ENCODE data around the gene HOXB13. TPM values are rescaled to one million over a fixed set of nuclear protein-coding genes. Genes with fewer than 3 reads are reported as not detected.

The HOXB13 gene
- total and polyA plus RNA-seq, 2 of the 4 experiments (the other 2 are of a cell fraction): not detected

GRCh38 chr17:48759288-48759687, 30.7 kb upstream of the HOXB13 start:
- no peak overlapping the region for H2BK15ac ChIP-seq (ENCODE audit: low read depth, low read length)
- no peak overlapping the region for H2AK9ac ChIP-seq (replicated peaks; ENCODE audit: low read depth, low read length, poor library complexity)
- no peak for DNase-seq
- H3K9ac ChIP-seq (ENCODE audit: low read depth, low read length): no peak overlapping the region
- no peak overlapping the region for H4K5ac ChIP-seq (ENCODE audit: low read depth, low read length)
- H4K8ac ChIP-seq (ENCODE audit: low read depth in 2 of 2, low read length in 2 of 2): no peak overlapping the region
- CTCF ChIA-PET: no interaction called here
- POLR2A ChIA-PET (ENCODE audit: unreplicated experiment): no interaction called here
- no peaks in the 10 kb centered on the region for H3K36me3 ChIP-seq (ENCODE audit: control insufficient read depth, insufficient read depth, low read length)
- H4K91ac ChIP-seq (ENCODE audit: insufficient read depth, low read depth, low read length): no peak overlapping the region
- intact Hi-C loops (cut with micrococcal nuclease) (no loop called here), dilution Hi-C loops (cut with HindIII; ENCODE audit: low sequenced_read_pairs, unreplicated experiment) (no loop called here), in situ Hi-C loops (cut with MboI; ENCODE audit: low sequenced_read_pairs) (loop anchor here (25.0 kb wide), 1 partner anchor 372 kb away; no protein-coding TSS in a partner anchor)
- no peak overlapping the region for H2BK120ac ChIP-seq (ENCODE audit: low read depth, low read length)
- no peak overlapping the region for H3K4me3 ChIP-seq (ENCODE audit: insufficient read depth, low read depth, low read length)
- H3K4me1 ChIP-seq (ENCODE audit: control insufficient read depth, insufficient read depth, low read length): no peaks in the 10 kb centered on the region
- H3K9me3 ChIP-seq (ENCODE audit: control insufficient read depth, insufficient read depth, low read length): peaks cover 4% of the 10 kb centered on the region; the same call in 1 of the 2 replicates
- TF ChIP-seq RFX5 (IDR thresholded peaks at IDR 0.05; ENCODE audit: low read depth, low read length) (no peak), BHLHE40 (IDR thresholded peaks at IDR 0.05; ENCODE audit: low read depth, low read length) (no peak), CEBPB (IDR thresholded peaks at IDR 0.05; ENCODE audit: low read depth, low read length) (no peak), RAD21 (IDR thresholded peaks at IDR 0.05; ENCODE audit: low read length) (no peak), MAFK (IDR thresholded peaks at IDR 0.05; ENCODE audit: low read depth, low read length) (no peak), POLR2A (IDR thresholded peaks at IDR 0.05; ENCODE audit: low read depth, low read length) (no peak), CHD1 (IDR thresholded peaks at IDR 0.05; ENCODE audit: low read depth, low read length) (no peak), FOS (IDR thresholded peaks at IDR 0.05; ENCODE audit: low read depth, low read length) (no peak)
- ATAC-seq (ENCODE audit: low read depth): no peak
- no peak overlapping the region for H3K23ac ChIP-seq (ENCODE audit: low read depth, low read length)
- no peak overlapping the region for H3K4ac ChIP-seq (ENCODE audit: low read depth, low read length)
- 0 out of 2 replicates have a peak, but pooled peaks cover 2% of the 10 kb centered on the region for H3K9me1 ChIP-seq (ENCODE audit: insufficient read depth, low read length)
- no TSS peak for BruUV-seq (replicated peaks)
- no peak overlapping the region for H3K56ac ChIP-seq (ENCODE audit: extremely low read depth, insufficient read depth, low read length)
- H4K20me1 ChIP-seq (ENCODE audit: insufficient read depth, low read length): no peaks in the 10 kb centered on the region; the same call in 1 of the 2 replicates
- H3K4me2 ChIP-seq (ENCODE audit: low read depth, low read length): no peak overlapping the region
- no peak overlapping the region for H2AFZ ChIP-seq (replicated peaks; ENCODE audit: low read length, poor library complexity)
- H2BK5ac ChIP-seq (ENCODE audit: low read depth, low read length, poor library complexity, severe bottlenecking): no peak overlapping the region
- H3K14ac ChIP-seq (replicated peaks; ENCODE audit: low read depth, low read length): no peak overlapping the region
- no peak overlapping the region for H3K18ac ChIP-seq (ENCODE audit: low read depth, low read length)
- H2BK20ac ChIP-seq (ENCODE audit: low read depth, low read length): no peak overlapping the region
- H3K27me3 ChIP-seq (ENCODE audit: control insufficient read depth, insufficient read depth, low read length): peaks cover 85% of the 10 kb centered on the region
- H3K27ac ChIP-seq (ENCODE audit: insufficient read depth, low read length): no peak overlapping the region
- no peak overlapping the region for H2AK5ac ChIP-seq (ENCODE audit: low read depth, low read length)
- H3K79me1 ChIP-seq (ENCODE audit: low read depth in 1 of 2, low read length in 2 of 2): no peaks in the 10 kb centered on the region
